ENCODE data around the gene COL9A3.

GRCh38 chr20:62770916-62771315, 45.9 kb upstream of the COL9A3 start:
- TF ChIP-seq CTCF (IDR thresholded peaks at IDR 0.05) (no peak), POLR2AphosphoS5 (IDR thresholded peaks at IDR 0.05) (no peak), POLR2A (IDR thresholded peaks at IDR 0.05) (no peak), EP300 (IDR thresholded peaks at IDR 0.05) (no peak)
